Coronary artery (tissue), 2 donors: ENCODE measurements around the gene MICAL3.
A peak's percentile ranks its signal among the peaks of the same experiment; 100 is the strongest.

ENCODE experiments used
- DNase-seq: peaks from one replicate; pipeline ENCODE4 v3.0.0-alpha.2; 2017; ENCODE audit warnings: low spot score
- H3K27ac ChIP-seq, 2 donors: fragments of 200-600 bp; sonication (generic); one replicate each; pipeline ENCODE4 v1.5.1; 2016 to 2019
- H3K4me3 ChIP-seq: fragments of 200-600 bp; sonication (generic); 2 replicates; pipeline ENCODE4 v1.5.1; 2016; ENCODE audit warnings: mild to moderate bottlenecking, moderate library complexity
- CTCF ChIP-seq: fragments of 200-600 bp; sonication (generic); IDR thresholded peaks from one replicate; pipeline ENCODE4 v1.5.1; 2019; ENCODE audit warnings: antibody characterized with exemption

The MICAL3 gene

DNA sequence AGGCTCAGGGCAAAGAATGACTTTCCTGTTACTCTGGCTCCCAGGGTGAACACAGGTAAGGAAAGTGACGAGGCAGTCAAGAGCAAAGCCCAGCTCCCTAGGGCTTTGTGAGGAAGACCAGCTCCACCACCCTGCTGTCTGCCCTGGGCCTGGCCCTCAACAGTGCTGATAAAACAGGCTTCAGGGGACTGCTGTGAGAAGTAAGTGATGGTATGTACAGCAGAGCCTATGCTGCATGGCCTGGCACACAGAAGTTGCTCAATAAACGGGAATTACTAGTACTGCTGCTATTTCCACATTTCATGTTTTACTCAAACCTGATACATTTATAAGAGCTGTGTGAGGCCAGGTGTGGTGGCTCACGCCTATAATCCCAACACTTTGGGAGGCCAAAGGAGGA, 50.3 kb downstream of the MICAL3 start:
- DNase-seq = no peak
- peak overlapping the region in 1 of 2 donors; percentile 13 for H3K27ac ChIP-seq
- no peak overlapping the region for H3K4me3 ChIP-seq
- no peak for TF ChIP-seq CTCF

DNA sequence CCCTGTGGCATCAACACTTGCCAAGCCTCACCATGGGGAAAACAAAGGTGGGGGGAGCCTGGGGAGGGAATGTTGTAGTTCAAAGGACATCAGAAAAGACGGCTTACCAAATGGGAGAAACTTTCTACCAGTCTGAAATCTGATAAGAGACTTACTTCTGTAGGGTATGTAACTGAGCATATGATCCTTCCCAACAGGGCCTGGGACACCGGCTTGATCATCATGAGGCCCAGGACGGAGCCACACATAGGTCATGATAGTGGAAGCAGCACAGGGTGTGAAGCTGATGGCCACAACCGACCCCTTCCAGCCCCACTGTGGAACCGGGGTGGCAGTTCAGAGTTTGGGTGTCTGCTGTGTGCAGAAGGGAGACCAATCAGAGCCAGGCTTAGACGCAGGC, 51.1 kb downstream of the MICAL3 start:
- no peak for TF ChIP-seq CTCF
- Histone ChIP-seq H3K27ac (peak overlapping the region in 1 of 2 donors; percentile 75), H3K4me3 (no peak overlapping the region)
- DNase-seq = no peak

DNA sequence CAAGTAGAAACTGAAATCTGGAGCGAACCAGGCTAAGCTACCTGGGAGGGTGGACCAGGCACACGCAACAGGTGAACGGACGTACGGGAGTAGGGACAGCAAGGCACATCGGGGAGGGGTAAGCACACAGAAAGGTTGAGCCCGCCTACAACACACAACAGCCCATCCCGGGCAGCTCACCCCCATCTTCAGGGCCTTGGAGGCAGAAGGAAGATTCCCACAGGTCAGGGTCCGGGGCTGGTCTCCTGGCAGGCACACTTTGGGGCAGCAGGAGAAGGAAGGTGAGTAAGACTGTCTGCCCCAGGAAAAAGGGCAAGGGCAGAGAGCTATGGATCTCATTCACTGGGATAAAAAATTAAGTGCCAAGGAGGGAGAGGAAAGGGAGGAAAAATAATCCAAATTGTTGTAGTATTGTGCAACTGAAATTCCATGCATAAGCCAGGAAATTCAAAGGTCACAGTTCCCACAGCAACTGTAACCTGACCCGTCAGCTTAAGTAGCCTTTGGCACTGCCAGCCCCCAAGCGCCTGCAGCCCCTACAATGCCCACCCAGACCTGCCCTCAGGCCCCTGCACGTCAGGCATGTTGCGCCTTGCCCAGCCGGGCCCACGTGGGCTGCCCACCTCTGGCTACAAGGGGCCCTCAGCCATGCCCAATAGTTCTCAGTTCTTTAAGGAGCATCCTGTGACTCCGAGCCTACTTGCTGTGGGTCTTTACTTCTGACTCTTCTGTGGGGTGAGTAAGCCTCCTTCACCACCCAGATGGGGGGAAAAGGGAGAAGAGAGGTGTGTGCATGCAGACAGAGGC, 51.8 kb downstream of the MICAL3 start:
- Histone ChIP-seq H3K4me3 (no peak overlapping the region), H3K27ac (peak overlapping the region; percentile 4 to 75)
- no peak for DNase-seq
- no peak for TF ChIP-seq CTCF

DNA sequence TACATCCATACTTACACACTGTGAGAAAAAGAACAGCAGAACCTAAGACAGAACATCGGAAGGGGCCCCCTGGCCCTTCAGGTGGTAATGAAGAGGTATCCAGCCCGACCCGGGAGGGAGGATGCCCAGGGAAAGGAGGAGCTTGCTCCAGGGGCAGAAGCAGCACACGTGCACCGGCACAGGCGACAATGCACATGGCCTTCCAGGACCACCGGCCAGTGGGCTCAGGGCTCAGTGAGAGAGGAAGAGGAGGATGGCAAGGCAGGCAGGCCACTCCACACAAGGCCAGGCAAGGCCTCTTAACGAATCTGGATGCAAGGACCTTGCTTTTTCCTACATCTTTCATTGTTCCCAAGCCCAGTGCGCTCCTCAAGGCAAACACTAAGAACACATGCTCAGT, 52.6 kb downstream of the MICAL3 start:
- DNase-seq = no peak
- TF ChIP-seq CTCF = no peak
- Histone ChIP-seq H3K27ac (peak overlapping the region; percentile 4 to 29), H3K4me3 (no peak overlapping the region)

GRCh38 chr22:17970201-17970708, 54.1 kb downstream of the MICAL3 start:
- no peak overlapping the region for H3K4me3 ChIP-seq
- DNase-seq = no peak
- peak overlapping the region; percentile 7 to 48 for H3K27ac ChIP-seq
- TF ChIP-seq CTCF = no peak

DNA sequence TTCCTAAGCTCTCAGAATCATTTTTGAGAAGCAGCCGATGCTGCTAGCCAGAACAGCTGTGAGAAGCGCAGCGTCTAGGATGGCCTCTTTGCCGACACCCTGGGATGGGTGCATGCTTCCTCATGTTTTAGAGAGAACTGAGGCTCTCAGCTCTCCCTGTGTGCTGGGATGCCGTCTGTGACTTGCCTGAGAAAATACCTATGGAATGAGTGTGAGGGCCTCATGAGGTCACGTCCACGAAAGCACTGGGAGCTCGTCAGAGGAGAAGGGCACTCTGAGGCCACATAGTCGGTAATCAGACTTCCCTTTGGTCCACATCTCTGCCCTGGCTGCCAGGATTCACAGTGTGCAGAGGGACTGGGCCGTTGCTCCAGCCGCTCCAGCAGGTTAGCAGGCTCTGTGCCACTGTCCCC, 54.7 kb downstream of the MICAL3 start:
- peak overlapping the region; percentile 15 to 48 for H3K27ac ChIP-seq
- no peak for DNase-seq

More for the DNA sequence above, 54.7 kb downstream of the MICAL3 start:
- no peak overlapping the region for H3K4me3 ChIP-seq
- TF ChIP-seq CTCF = no peak
